ENCODE measurements around the gene GABRA5.
A peak's percentile ranks its signal among the peaks of the same experiment; 100 is the strongest.
"Not testable (repeated sequence)": the region's sequence is repeated elsewhere in the genome, so short reads cannot be mapped to it uniquely, and the experiment has no call there.

Gene GABRA5

DNA sequence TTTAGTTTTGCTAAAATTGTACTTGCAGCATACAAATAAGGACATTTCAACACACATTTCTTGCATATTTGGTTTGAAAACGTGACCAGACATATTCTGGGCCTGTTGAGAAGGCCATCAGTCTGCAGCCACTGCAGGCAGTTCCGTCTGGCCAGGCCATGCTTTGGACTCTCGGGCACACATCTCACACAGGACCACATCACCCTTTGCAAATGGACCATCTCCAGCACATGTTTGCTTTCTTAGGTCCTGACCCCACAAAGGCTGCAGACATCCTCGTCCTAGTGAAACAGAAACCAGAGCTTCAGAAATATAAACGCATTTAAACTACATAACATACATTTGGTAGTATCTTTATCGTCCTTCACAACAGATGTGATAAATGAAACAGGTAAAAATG, 24.1 kb downstream of the GABRA5 start:
- no peak for DNase-seq (ENCODE audit: extremely low spot score)
- POLR2A ChIA-PET: no interaction called here
- TF ChIP-seq, protein P1, sequence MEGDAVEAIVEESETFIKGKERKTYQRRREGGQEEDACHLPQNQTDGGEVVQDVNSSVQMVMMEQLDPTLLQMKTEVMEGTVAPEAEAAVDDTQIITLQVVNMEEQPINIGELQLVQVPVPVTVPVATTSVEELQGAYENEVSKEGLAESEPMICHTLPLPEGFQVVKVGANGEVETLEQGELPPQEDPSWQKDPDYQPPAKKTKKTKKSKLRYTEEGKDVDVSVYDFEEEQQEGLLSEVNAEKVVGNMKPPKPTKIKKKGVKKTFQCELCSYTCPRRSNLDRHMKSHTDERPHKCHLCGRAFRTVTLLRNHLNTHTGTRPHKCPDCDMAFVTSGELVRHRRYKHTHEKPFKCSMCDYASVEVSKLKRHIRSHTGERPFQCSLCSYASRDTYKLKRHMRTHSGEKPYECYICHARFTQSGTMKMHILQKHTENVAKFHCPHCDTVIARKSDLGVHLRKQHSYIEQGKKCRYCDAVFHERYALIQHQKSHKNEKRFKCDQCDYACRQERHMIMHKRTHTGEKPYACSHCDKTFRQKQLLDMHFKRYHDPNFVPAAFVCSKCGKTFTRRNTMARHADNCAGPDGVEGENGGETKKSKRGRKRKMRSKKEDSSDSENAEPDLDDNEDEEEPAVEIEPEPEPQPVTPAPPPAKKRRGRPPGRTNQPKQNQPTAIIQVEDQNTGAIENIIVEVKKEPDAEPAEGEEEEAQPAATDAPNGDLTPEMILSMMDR (IDR thresholded peaks at IDR 0.05; ENCODE audit: control extremely low read depth, extremely low read depth, low read depth, missing control alignments): no peak
- CTCF ChIA-PET: interaction anchor here (0.8 to 1.4 kb wide), 7 partner anchors 9 to 1232 kb away, joined by 3 to 7 read pairs (median 4); no protein-coding TSS in a partner anchor

DNA sequence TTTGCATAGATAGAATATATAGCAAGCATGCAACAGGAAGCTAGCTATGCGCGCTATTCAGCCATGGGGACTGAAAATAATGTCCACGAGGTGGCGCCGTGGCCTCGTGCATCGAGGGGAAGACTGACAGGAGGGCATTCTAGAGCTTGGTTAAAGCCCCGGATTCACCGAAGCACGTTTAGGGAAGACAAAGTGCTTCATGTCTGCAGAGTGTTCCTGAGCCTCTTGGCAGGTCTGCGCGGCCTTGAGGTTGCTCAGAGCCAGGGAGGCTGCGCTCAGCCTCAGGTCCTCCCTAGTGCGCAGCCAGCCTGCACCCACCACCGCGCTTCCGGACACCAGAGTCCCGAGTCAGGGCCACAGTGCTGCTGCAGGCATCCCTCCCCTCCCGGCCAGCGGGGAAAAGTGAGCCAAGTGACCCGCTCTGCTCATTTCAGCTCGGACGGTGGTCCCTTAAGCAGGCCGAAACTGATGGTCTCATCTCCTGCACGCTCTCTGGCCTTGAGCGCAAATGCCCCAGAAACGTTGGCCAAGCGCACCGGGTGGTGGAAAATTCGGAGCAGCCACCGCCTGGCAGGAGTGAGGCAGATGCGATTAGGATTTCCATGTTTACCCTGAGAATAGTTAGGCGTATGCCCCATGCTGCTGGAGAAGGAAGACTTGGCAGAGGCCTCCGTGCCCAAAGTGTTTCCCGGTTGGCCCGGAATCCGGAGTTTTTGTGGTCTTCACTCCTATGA, 24.8 kb downstream of the GABRA5 start:
- ChIA-PET POLR2A (no interaction called here), CTCF (interaction anchor here (0.8 to 1.4 kb wide), 7 partner anchors 10 to 1231 kb away, joined by 3 to 7 read pairs (median 4); no protein-coding TSS in a partner anchor)
- TF ChIP-seq, protein P1 (IDR thresholded peaks at IDR 0.05; ENCODE audit: control extremely low read depth, extremely low read depth, low read depth, missing control alignments): peak; percentile 55
- peak; percentile 42 for DNase-seq (ENCODE audit: extremely low spot score)

DNA sequence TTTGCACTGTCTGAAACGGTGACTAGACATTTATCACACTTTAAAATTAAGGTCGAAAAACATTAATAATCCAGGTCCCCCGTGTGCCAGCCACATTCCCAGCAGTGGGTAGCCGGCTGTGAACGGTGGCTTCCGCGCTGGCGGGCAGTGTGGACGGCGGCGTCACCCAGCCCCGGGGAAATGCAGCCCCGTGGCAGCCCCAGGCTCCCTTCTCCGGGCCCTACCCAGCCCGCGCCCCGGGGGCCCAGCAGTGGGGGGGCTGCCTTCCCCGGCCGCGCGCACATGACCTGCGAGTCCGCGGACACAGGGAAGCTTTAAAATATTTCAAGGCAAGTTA, 25.3 kb downstream of the GABRA5 start:
- TF ChIP-seq, protein P1 (IDR thresholded peaks at IDR 0.05; ENCODE audit: control extremely low read depth, extremely low read depth, low read depth, missing control alignments): no peak
- POLR2A ChIA-PET: no interaction called here
- CTCF ChIA-PET: interaction anchor here (1.4 kb wide), 1 partner anchor 124 kb away, joined by 3 read pairs; no protein-coding TSS in a partner anchor
- DNase-seq (ENCODE audit: extremely low spot score): no peak

DNA sequence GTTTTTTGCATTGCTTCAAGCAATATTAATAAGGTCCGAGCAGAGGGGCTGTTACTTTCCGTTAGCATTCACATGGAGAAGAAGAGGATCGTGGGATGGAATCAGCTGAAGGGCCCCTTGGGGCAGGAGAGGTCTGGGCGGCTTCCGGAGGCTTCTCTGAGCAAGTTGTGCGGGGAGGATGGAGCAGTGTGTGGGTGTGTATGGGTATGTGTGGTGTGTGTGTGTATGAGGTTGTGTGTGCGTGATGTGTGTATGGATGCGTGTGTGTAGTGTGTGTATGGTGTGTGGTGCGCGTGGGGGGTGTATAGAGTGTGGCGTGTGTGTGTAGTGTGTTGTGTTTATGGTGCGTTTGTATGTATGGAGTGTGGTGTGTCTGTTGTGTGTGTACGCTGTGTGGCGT, 25.8 kb downstream of the GABRA5 start:
- no peak for DNase-seq (ENCODE audit: extremely low spot score)
- ChIA-PET CTCF (no interaction called here), POLR2A (no interaction called here)
- TF ChIP-seq, protein P1 (IDR thresholded peaks at IDR 0.05; ENCODE audit: control extremely low read depth, extremely low read depth, low read depth, missing control alignments): no peak

DNA sequence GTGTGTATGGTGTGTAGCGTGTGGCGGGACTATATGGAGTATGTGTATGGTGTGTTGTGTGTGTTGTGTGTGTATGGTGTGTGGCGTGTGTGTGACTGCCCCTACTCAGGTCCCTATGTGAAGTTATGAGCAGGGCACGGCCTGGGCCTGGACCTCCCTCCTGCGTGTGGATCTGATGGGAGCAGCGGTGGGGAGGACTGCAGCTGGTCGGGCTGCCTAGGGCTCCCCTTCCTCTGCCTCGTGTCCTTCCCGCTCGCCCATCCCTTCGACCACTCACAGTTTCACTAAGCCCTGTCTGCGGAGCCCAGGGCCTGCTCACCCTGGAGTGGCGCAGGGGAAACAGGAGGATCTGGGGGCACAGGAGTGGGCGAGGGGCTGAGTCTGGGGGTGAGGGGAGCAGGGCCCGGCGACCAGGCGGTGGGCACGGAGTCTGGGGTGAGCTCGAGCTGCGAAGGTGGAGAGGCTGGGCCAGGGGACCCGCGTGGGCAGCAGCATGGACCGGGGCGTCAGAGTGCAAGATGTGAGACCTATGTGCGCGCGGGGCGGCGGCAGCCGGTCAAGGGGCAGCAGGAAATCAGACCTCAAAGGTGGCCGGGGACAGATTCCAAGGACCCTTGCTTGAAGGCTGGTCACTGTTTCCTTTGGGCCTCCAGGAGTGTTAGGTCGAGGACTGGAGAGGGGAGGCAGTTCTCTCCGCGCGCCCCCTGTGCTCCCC, 26.6 kb downstream of the GABRA5 start:
- POLR2A ChIA-PET: no interaction called here
- TF ChIP-seq, protein P1 (IDR thresholded peaks at IDR 0.05; ENCODE audit: control extremely low read depth, extremely low read depth, low read depth, missing control alignments): no peak
- DNase-seq (ENCODE audit: extremely low spot score): no peak
- CTCF ChIA-PET: no interaction called here

DNA sequence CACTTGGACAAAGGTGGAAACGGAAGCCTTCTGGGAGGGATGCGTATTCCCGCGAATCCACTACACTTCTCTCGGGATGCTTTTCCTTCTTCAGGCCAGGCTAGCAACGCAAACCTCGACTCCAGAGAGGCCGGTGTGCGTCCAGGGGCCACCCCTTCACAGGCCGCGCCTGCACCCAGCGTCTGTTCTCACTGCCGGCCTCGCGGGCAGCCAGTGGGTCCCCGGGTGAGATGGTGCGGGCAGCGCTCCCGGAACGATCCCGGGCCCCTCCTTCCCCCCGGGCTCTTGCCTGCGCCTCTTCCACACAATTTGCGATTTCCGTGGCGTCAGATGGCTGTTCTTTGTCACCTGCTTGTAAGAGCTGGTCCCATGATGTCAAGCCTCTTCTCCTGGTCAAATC, 27.3 kb downstream of the GABRA5 start:
- CTCF ChIA-PET: no interaction called here
- POLR2A ChIA-PET: no interaction called here

DNA sequence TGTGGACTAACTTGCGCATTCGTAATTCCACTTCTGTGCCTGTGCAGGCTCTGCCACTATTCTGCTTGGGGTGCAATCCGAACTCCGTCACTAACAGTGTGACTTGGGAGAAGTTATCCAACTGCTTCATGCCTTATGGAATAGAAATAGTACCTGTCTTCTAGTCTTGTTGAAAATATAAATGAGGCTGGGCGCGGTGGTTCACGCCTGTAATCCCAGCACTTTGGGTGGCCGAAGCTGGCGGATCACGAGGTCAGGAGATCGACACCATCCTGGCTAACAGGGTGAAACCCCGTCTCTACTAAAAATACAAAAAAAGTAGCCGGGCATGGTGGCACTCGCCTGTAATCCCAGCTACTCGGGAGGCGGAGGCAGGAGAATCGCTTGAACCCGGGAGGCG, 28.5 kb downstream of the GABRA5 start:
- POLR2A ChIA-PET, CTCF ChIA-PET: not testable (repeated sequence)

More for the DNA sequence above, 27.3 kb downstream of the GABRA5 start:
- TF ChIP-seq, protein P1 (IDR thresholded peaks at IDR 0.05; ENCODE audit: control extremely low read depth, extremely low read depth, low read depth, missing control alignments): no peak
- peak; percentile 5 for DNase-seq (ENCODE audit: extremely low spot score)

More for the DNA sequence above, 28.5 kb downstream of the GABRA5 start:
- not testable (repeated sequence) for DNase-seq (ENCODE audit: extremely low spot score)

Measured in GM10248 (cell line).